IMR-90 (cell line): Measurements from ENCODE around the gene PTPRQ. TPM values are rescaled to one million over a fixed set of nuclear protein-coding genes. Genes with fewer than 3 reads are reported as not detected.

ENCODE experiments used
- ATAC-seq: fragments of 200-7000 bp; cut with Tn5 transposase; 2 replicates; pipeline ENCODE4 v1.9.1; 2020; ENCODE audit warnings: low read depth, mild to moderate bottlenecking, moderate library complexity
- BruUV-seq: library from RNA; stranded (reverse); fragments of 400-500 nt; replicated peaks from 2 replicates; lab custom pipeline; 2021; lab: Mats Ljungman, UMichigan
- CTCF ChIA-PET: fragments of 300-600 bp; formaldehyde crosslinking; extraction: SDS; loops from one replicate; lab custom pipeline; 2021; ENCODE audit warnings: antibody characterized with exemption; lab: Yijun Ruan, JAX
- POLR2A ChIA-PET: fragments of 300-600 bp; sonication (Branson Sonifier 250); formaldehyde crosslinking; loops from one replicate; lab custom pipeline; 2022; ENCODE audit warnings: antibody characterized with exemption; ENCODE audit not compliant: unreplicated experiment; lab: Charles Lee
- DNase-seq: peaks from one replicate; pipeline ENCODE4 v3.0.0; 2013
- H2AFZ ChIP-seq: replicated peaks from 2 replicates; pipeline ENCODE3; 2013; ENCODE audit warnings: low read length, mild to moderate bottlenecking; ENCODE audit not compliant: poor library complexity
- H2AK5ac ChIP-seq: 2 replicates; pipeline ENCODE4 v1.6.1; 2013; ENCODE audit warnings: low read depth, low read length, inconsistent platforms
- H2AK9ac ChIP-seq: replicated peaks from 2 replicates; pipeline ENCODE3; 2013; ENCODE audit warnings: mild to moderate bottlenecking, low read depth, low read length, moderate library complexity; ENCODE audit not compliant: poor library complexity
- H2BK120ac ChIP-seq: 2 replicates; pipeline ENCODE4 v1.6.1; 2013; ENCODE audit warnings: low read depth, low read length, inconsistent platforms
- H2BK15ac ChIP-seq: 3 replicates; pipeline ENCODE4 v1.6.1; 2013; ENCODE audit warnings: low read depth, low read length, inconsistent platforms
- H2BK20ac ChIP-seq: 2 replicates; pipeline ENCODE4 v1.6.1; 2013; ENCODE audit warnings: low read depth, mild to moderate bottlenecking, inconsistent platforms, low read length, moderate library complexity
- H2BK5ac ChIP-seq: 2 replicates; pipeline ENCODE4 v1.6.1; 2013; ENCODE audit warnings: mild to moderate bottlenecking, low read depth, low read length, inconsistent platforms; ENCODE audit not compliant: poor library complexity, severe bottlenecking
- H3K14ac ChIP-seq: replicated peaks from 2 replicates; pipeline ENCODE4 v1.6.1; 2013; ENCODE audit warnings: low read depth, low read length, inconsistent platforms
- H3K18ac ChIP-seq: 2 replicates; pipeline ENCODE4 v1.6.1; 2013; ENCODE audit warnings: low read depth, low read length, control low read depth
- H3K23ac ChIP-seq: 2 replicates; pipeline ENCODE4 v1.6.1; 2013; ENCODE audit warnings: low read depth, low read length, inconsistent platforms
- H3K27ac ChIP-seq: 2 replicates; pipeline ENCODE4 v1.5.1; 2013; ENCODE audit warnings: mild to moderate bottlenecking, control low read depth, low read length; ENCODE audit not compliant: insufficient read depth
- H3K27me3 ChIP-seq: 2 replicates; pipeline ENCODE4 v1.6.1; 2013; ENCODE audit warnings: low read length; ENCODE audit not compliant: control insufficient read depth, insufficient read depth
- H3K36me3 ChIP-seq: 2 replicates; pipeline ENCODE4 v1.6.1; 2013; ENCODE audit warnings: low read length, mixed read lengths; ENCODE audit not compliant: control insufficient read depth, insufficient read depth
- H3K4ac ChIP-seq: 2 replicates; pipeline ENCODE4 v1.6.1; 2013; ENCODE audit warnings: low read depth, low read length, inconsistent platforms
- H3K4me1 ChIP-seq: 2 replicates; pipeline ENCODE4 v1.6.1; 2013; ENCODE audit warnings: low read length, mixed read lengths; ENCODE audit not compliant: control insufficient read depth, insufficient read depth
- H3K4me2 ChIP-seq: 2 replicates; pipeline ENCODE4 v1.6.1; 2013; ENCODE audit warnings: low read depth, mild to moderate bottlenecking, control low read depth, low read length, moderate library complexity
- H3K4me3 ChIP-seq: 2 replicates; pipeline ENCODE4 v1.5.1; 2013; ENCODE audit warnings: low read depth, mild to moderate bottlenecking, control low read depth, low read length, moderate library complexity; ENCODE audit not compliant: insufficient read depth
- H3K56ac ChIP-seq: 2 replicates; pipeline ENCODE4 v1.6.1; 2013; ENCODE audit warnings: low read length, inconsistent platforms; ENCODE audit not compliant: insufficient read depth; ENCODE audit errors: extremely low read depth
- H3K79me1 ChIP-seq, 2 experiments: 2 replicates each; pipeline ENCODE4 v1.6.1; 2013; ENCODE audit warnings: low read length in 2 of 2, inconsistent platforms in 1 of 2, low read depth in 1 of 2
- H3K9ac ChIP-seq: 2 replicates; pipeline ENCODE4 v1.6.1; 2013; ENCODE audit warnings: low read depth, low read length, control low read depth
- H3K9me1 ChIP-seq: 2 replicates; pipeline ENCODE4 v1.6.1; 2013; ENCODE audit warnings: low read length, inconsistent platforms; ENCODE audit not compliant: insufficient read depth
- H3K9me3 ChIP-seq: 2 replicates; pipeline ENCODE4 v1.6.1; 2013; ENCODE audit warnings: low read length; ENCODE audit not compliant: control insufficient read depth, insufficient read depth
- H4K20me1 ChIP-seq: 2 replicates; pipeline ENCODE4 v1.6.1; 2013; ENCODE audit warnings: low read length, inconsistent platforms; ENCODE audit not compliant: insufficient read depth
- H4K5ac ChIP-seq: 2 replicates; pipeline ENCODE4 v1.6.1; 2013; ENCODE audit warnings: mild to moderate bottlenecking, low read depth, low read length, control low read depth
- H4K8ac ChIP-seq, 2 experiments: 2 replicates each; pipeline ENCODE4 v1.6.1; 2013; ENCODE audit warnings: low read depth in 2 of 2, low read length in 2 of 2, control low read depth in 1 of 2, inconsistent platforms in 1 of 2
- H4K91ac ChIP-seq: 2 replicates; pipeline ENCODE4 v1.6.1; 2013; ENCODE audit warnings: low read depth, low read length, inconsistent platforms; ENCODE audit not compliant: insufficient read depth
- MAFK ChIP-seq: IDR thresholded peaks from 2 replicates; pipeline ENCODE4 v1.6.1; 2012; ENCODE audit warnings: low read depth, low read length, improper control_type of control experiment
- RAD21 ChIP-seq: IDR thresholded peaks from 2 replicates; pipeline ENCODE4 v1.6.1; 2012; ENCODE audit warnings: low read length, improper control_type of control experiment
- RFX5 ChIP-seq: IDR thresholded peaks from 2 replicates; pipeline ENCODE4 v1.8.0; 2012; ENCODE audit warnings: low read depth, mild to moderate bottlenecking, low read length, moderate library complexity
- USF2 ChIP-seq: fragments of 150-350 bp; IDR thresholded peaks from 2 replicates; pipeline ENCODE4 v1.6.1; 2017; ENCODE audit warnings: mild to moderate bottlenecking, antibody characterized with exemption, low read length, low read depth
- WGBS, 2 experiments: methylation state at CpG; one replicate each; pipeline versions ENCODE4 v1.1.5 to v1.1.7; 2013; ENCODE audit warnings: missing lambda C conversion rate in 2 of 2; ENCODE audit not compliant: insufficient read length in 1 of 2; ENCODE audit errors: extremely low coverage in 2 of 2; 5-methylcytosine and 5-hydroxymethylcytosine counted together
- dilution Hi-C: fragments of 300-500 bp; cut with HindIII; formaldehyde crosslinking; loops from one replicate; pipeline ENCODE4 v1.14.3; 2018; ENCODE audit warnings: low sequenced_read_pairs; ENCODE audit not compliant: unreplicated experiment
- in situ Hi-C: fragments of 300-500 bp; cut with MboI; formaldehyde crosslinking; loops from 3 replicates; pipeline ENCODE4 v1.14.3; 2019; ENCODE audit warnings: low sequenced_read_pairs, inconsistent platforms, mixed read lengths
- intact Hi-C: fragments of 100-400 bp; cut with micrococcal nuclease; formaldehyde crosslinking; loops from 2 replicates; pipeline ENCODE4 v1.10.0; 2022
- polyA plus RNA-seq, 3 experiments: library from polyadenylated mRNA; depleted of rRNA; stranded (reverse); fragments of >200 nt; gene quantifications; 2 replicates each; pipeline ENCODE4 v1.2.3, GENCODE V29; 2012; ENCODE audit warnings: low replicate concordance in 1 of 3
- total RNA-seq: library from RNA; depleted of rRNA; stranded (reverse); fragments of >200 nt; gene quantifications from 2 replicates; pipeline ENCODE4 v1.2.3, GENCODE V29; 2012

PTPRQ gene
- total and polyA plus RNA-seq, 2 of the 4 experiments (the other 2 are of a cell fraction), result 0.96 to 1.4 TPM

GRCh38 chr12:80494836-80495235 lies 50.8 kb downstream of the PTPRQ start:
- in situ Hi-C loops, result no loop called here
- no CpG with 5 or more reads among the region's 1 CpG for WGBS, 2 experiments

More at GRCh38 chr12:80494836-80495235, 50.8 kb downstream of the PTPRQ start:
- Histone ChIP-seq H3K9me1 (no peaks in the 10 kb centered on the region), H3K4me2 (no peak overlapping the region), H4K5ac (no peak overlapping the region), H3K4me1 (no peaks in the 10 kb centered on the region; the same call in 1 of the 2 replicates), H3K27me3 (no peaks in the 10 kb centered on the region), H2BK20ac (no peak overlapping the region), H2BK15ac (no peak overlapping the region), H4K8ac (no peak overlapping the region; a peak in 1 of 4 replicates), H2AK5ac (no peak overlapping the region), H3K56ac (no peak overlapping the region), H4K91ac (no peak overlapping the region), H3K23ac (no peak overlapping the region), H3K36me3 (no peaks in the 10 kb centered on the region), H3K27ac (no peak overlapping the region), H3K9me3 (no peaks in the 10 kb centered on the region), H2AFZ (no peak overlapping the region), H3K14ac (no peak overlapping the region), H3K18ac (no peak overlapping the region), H3K4me3 (no peak overlapping the region), H4K20me1 (no peaks in the 10 kb centered on the region), H2BK120ac (no peak overlapping the region), H3K79me1 (no peaks in the 10 kb centered on the region), H3K9ac (no peak overlapping the region), H3K4ac (no peak overlapping the region), H2BK5ac (no peak overlapping the region), H2AK9ac (no peak overlapping the region)
- ChIA-PET POLR2A (no interaction called here), CTCF (no interaction called here)
- BruUV-seq, result no TSS peak
- no peak for TF ChIP-seq RFX5
- TF ChIP-seq MAFK, result no peak
- no peak for TF ChIP-seq RAD21
- no peak for TF ChIP-seq USF2
- no peak for DNase-seq
- intact Hi-C loops, result no loop called here
- dilution Hi-C loops, result no loop called here
- ATAC-seq, result no peak
